Middle frontal gyrus (tissue), 1 donor: Measurements from ENCODE around the gene SEC16A.

Experiments
- DNase-seq: peaks from one replicate; pipeline ENCODE4 v3.0.0-alpha.2; 2015; ENCODE audit warnings: low spot score; ENCODE audit errors: extremely low spot score

SEC16A gene

GRCh38 chr9:136401173-136401922, 81.5 kb downstream of the SEC16A start:
- no peak for DNase-seq

- DNase-seq: peak; percentile 77
These were observed 82.6 kb downstream of the SEC16A start, which contains the start of gene SNAPC4 for GRCh38 chr9:136400038-136400834. Gene SNAPC4, minus strand, starts transcription at chr9:136400170. Its CDS starts 1,742 bp downstream, at chr9:136398428.

- DNase-seq: no peak
These were observed 83.4 kb downstream of the SEC16A start for GRCh38 chr9:136399176-136400037.

- DNase-seq: no peak
These were observed 84.6 kb downstream of the SEC16A start for GRCh38 chr9:136398286-136398685.

- DNase-seq: no peak
These were observed 85.2 kb downstream of the SEC16A start for GRCh38 chr9:136397643-136398042.

- no peak for DNase-seq
These were observed 86.7 kb downstream of the SEC16A start for GRCh38 chr9:136396219-136396515.

GRCh38 chr9:136395345-136396218, 87.3 kb downstream of the SEC16A start:
- no peak for DNase-seq

GRCh38 chr9:136395020-136395340, 87.9 kb downstream of the SEC16A start:
- no peak for DNase-seq

GRCh38 chr9:136394312-136395019, 88.4 kb downstream of the SEC16A start:
- DNase-seq: no peak

GRCh38 chr9:136393531-136393930, 89.3 kb downstream of the SEC16A start:
- no peak for DNase-seq

- DNase-seq: no peak
These were observed 90.0 kb downstream of the SEC16A start for GRCh38 chr9:136392538-136393449.

- no peak for DNase-seq
These were observed 90.9 kb downstream of the SEC16A start for GRCh38 chr9:136391737-136392537.
